OCI-LY3 (cell line): ENCODE measurements around the gene CREBZF.

Source experiments
- H2AFZ ChIP-seq: fragments of 200-600, 300-600 bp; shearing (Covaris generic); 2 replicates; pipeline ENCODE4 v1.6.0; 2014; ENCODE audit warnings: antibody characterized with exemption, low read depth, low read length
- H3K27ac ChIP-seq: fragments of 200-600, 300-600 bp; sonication (generic); 2 replicates; pipeline ENCODE4 v1.5.1; 2014; ENCODE audit warnings: mild to moderate bottlenecking, low read length, moderate library complexity, mixed read lengths
- H3K27me3 ChIP-seq: fragments of 200-600, 300-600 bp; sonication (generic); 2 replicates; pipeline ENCODE4 v1.6.1; 2014; ENCODE audit warnings: low read depth, low read length, mixed read lengths
- H3K36me3 ChIP-seq: fragments of 200-600, 300-600 bp; sonication (generic); replicated peaks from 2 replicates; pipeline ENCODE3; 2014; ENCODE audit warnings: low read depth, low read length, mixed read lengths
- H3K4me1 ChIP-seq: fragments of 300-600, 200-600 bp; sonication (generic); 2 replicates; pipeline ENCODE4 v1.6.1; 2014; ENCODE audit warnings: low read length, mixed read lengths
- H3K4me2 ChIP-seq: fragments of 200-600, 300-600 bp; sonication (generic); 2 replicates; pipeline ENCODE4 v1.6.1; 2014; ENCODE audit warnings: low read length, mixed read lengths
- H3K4me3 ChIP-seq: fragments of 300-600, 200-600 bp; sonication (generic); 2 replicates; pipeline ENCODE4 v1.5.1; 2014; ENCODE audit warnings: antibody characterized with exemption, mild to moderate bottlenecking, low read length, moderate library complexity
- H3K79me2 ChIP-seq: fragments of 300-600, 200-600 bp; shearing (Covaris generic); 2 replicates; pipeline ENCODE4 v1.6.1; 2014; ENCODE audit warnings: mild to moderate bottlenecking, low read length, mixed read lengths
- H3K9ac ChIP-seq: fragments of 300-600, 200-600 bp; shearing (Covaris generic); 2 replicates; pipeline ENCODE4 v1.6.0; 2014; ENCODE audit warnings: mild to moderate bottlenecking, low read length, moderate library complexity
- H3K9me3 ChIP-seq: fragments of 200-600, 300-600 bp; shearing (Covaris generic); 2 replicates; pipeline ENCODE4 v1.6.1; 2014; ENCODE audit warnings: low read length, mixed read lengths; ENCODE audit not compliant: insufficient read depth
- H4K20me1 ChIP-seq: fragments of 200-600, 300-600 bp; sonication (generic); 2 replicates; pipeline ENCODE4 v1.6.1; 2016; ENCODE audit warnings: low read length, mixed read lengths; ENCODE audit not compliant: insufficient read depth
- EZH2phosphoT487 ChIP-seq: fragments of 200-600 bp; shearing (Covaris generic); IDR thresholded peaks from 2 replicates; pipeline ENCODE4 v1.6.1; 2018; ENCODE audit warnings: antibody characterized with exemption, mixed run types, low read depth
- TF ChIP-seq, protein P1 (sequence below): fragments of 200-600, 300-600 bp; sonication (generic); IDR thresholded peaks from 2 replicates; pipeline ENCODE4 v1.5.1; 2014; ENCODE audit warnings: antibody characterized with exemption, low read length, low read depth

CREBZF gene

GRCh38 chr11:85664615-85665481, at the start of gene CREBZF:
Gene CREBZF (minus strand): TSS chr11:85665129. CDS start chr11:85664875, 254 bp downstream.
- no peak for TF ChIP-seq EZH2phosphoT487
- TF ChIP-seq, protein P1, sequence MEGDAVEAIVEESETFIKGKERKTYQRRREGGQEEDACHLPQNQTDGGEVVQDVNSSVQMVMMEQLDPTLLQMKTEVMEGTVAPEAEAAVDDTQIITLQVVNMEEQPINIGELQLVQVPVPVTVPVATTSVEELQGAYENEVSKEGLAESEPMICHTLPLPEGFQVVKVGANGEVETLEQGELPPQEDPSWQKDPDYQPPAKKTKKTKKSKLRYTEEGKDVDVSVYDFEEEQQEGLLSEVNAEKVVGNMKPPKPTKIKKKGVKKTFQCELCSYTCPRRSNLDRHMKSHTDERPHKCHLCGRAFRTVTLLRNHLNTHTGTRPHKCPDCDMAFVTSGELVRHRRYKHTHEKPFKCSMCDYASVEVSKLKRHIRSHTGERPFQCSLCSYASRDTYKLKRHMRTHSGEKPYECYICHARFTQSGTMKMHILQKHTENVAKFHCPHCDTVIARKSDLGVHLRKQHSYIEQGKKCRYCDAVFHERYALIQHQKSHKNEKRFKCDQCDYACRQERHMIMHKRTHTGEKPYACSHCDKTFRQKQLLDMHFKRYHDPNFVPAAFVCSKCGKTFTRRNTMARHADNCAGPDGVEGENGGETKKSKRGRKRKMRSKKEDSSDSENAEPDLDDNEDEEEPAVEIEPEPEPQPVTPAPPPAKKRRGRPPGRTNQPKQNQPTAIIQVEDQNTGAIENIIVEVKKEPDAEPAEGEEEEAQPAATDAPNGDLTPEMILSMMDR, result no peak
- peaks cover 32% of the 10 kb centered on the region for H3K4me1 ChIP-seq
- H3K79me2 ChIP-seq, result peaks cover 50% of the 10 kb centered on the region
- H4K20me1 ChIP-seq, result peaks cover 40% of the 10 kb centered on the region
- H3K27ac ChIP-seq, result peak within 1 kb of the TSS; percentile 78
- no peaks in the 10 kb centered on the region for H3K27me3 ChIP-seq
- H3K4me3 ChIP-seq, result peak within 1 kb of the TSS; percentile 90
- H3K4me2 ChIP-seq, result peak within 1 kb of the TSS; percentile 98
- H3K9ac ChIP-seq, result peak within 1 kb of the TSS; percentile 95
- peaks cover 39% of the 10 kb centered on the region for H3K36me3 ChIP-seq
- peak within 1 kb of the TSS; percentile 96 for H2AFZ ChIP-seq
- no peaks in the 10 kb centered on the region for H3K9me3 ChIP-seq

DNA sequence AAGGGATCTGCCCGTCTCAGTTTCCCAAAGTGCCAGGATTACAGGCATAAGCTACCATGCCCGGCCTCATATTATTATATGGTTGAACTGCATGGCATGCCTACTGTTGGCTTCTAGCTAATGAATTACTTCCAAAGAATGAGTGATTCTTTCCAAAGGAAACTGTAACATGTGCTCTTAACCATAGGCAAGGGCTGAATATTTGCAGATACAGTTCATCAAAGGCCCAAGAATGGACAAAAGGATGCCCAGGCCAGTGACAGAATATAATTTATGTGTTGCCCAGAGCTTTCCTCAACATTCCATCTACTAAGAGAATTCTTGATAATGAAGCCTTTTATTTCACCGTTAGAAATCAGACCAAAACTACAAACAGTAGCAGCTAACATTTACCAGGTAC, 48.0 kb upstream of the CREBZF start:
- no peak overlapping the region for H2AFZ ChIP-seq
- no peak for TF ChIP-seq EZH2phosphoT487
- TF ChIP-seq, protein P1, result no peak
- no peaks in the 10 kb centered on the region for H3K9me3 ChIP-seq
- H3K4me1 ChIP-seq, result no peaks in the 10 kb centered on the region
- no peak overlapping the region for H3K27ac ChIP-seq
- H3K36me3 ChIP-seq, result no peaks in the 10 kb centered on the region
- no peaks in the 10 kb centered on the region for H3K27me3 ChIP-seq
- no peaks in the 10 kb centered on the region for H4K20me1 ChIP-seq
- no peak overlapping the region for H3K9ac ChIP-seq
- no peaks in the 10 kb centered on the region for H3K79me2 ChIP-seq
- H3K4me3 ChIP-seq, result no peak overlapping the region
- no peak overlapping the region for H3K4me2 ChIP-seq

DNA sequence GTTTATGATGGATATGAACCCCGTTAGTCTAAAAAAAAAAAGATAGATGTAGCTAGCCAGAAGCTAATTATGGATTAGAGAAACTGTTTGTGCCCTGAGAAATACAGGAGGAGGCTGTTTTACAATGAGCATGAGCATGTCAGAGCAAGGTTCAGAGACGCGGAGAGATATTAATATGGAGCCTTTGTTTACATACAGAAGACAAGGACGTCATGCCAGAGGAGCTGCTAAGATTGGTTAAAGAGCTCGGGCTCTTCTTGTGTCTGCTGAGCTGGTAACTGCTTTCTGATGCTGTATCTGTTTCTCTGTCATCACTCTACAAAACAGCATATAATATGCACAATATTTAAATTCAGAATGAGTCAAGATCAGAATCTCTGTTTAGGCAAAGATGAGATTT, 46.0 kb upstream of the CREBZF start:
- Histone ChIP-seq H3K4me2 (no peak overlapping the region), H4K20me1 (no peaks in the 10 kb centered on the region), H3K79me2 (no peaks in the 10 kb centered on the region), H3K4me1 (no peaks in the 10 kb centered on the region), H3K27ac (no peak overlapping the region), H3K9ac (no peak overlapping the region), H3K9me3 (no peaks in the 10 kb centered on the region), H3K27me3 (no peaks in the 10 kb centered on the region; the same call in 1 of the 2 replicates), H3K36me3 (no peaks in the 10 kb centered on the region), H2AFZ (no peak overlapping the region), H3K4me3 (no peak overlapping the region)
- TF ChIP-seq EZH2phosphoT487, result no peak
- TF ChIP-seq, protein P1, result no peak

GRCh38 chr11:85709941-85710702, 45.2 kb upstream of the CREBZF start:
- Histone ChIP-seq H4K20me1 (no peaks in the 10 kb centered on the region), H3K27ac (no peak overlapping the region), H3K27me3 (no peaks in the 10 kb centered on the region; the same call in 1 of the 2 replicates), H3K4me1 (no peaks in the 10 kb centered on the region), H2AFZ (no peak overlapping the region), H3K79me2 (no peaks in the 10 kb centered on the region), H3K36me3 (no peaks in the 10 kb centered on the region), H3K4me2 (no peak overlapping the region), H3K9me3 (no peaks in the 10 kb centered on the region), H3K9ac (no peak overlapping the region), H3K4me3 (no peak overlapping the region)
- TF ChIP-seq, protein P1, result no peak
- no peak for TF ChIP-seq EZH2phosphoT487
